HT-29 (cell line): ENCODE results near the gene RPL19. TPM values are rescaled to one million over a fixed set of nuclear protein-coding genes. Genes with fewer than 3 reads are reported as not detected.
"Not testable (repeated sequence)": the region's sequence is repeated elsewhere in the genome, so short reads cannot be mapped to it uniquely, and the experiment has no call there.

ENCODE experiments used
- DNase-seq: peaks from one replicate; pipeline ENCODE4 v3.0.0-alpha.2; 2015; ENCODE audit warnings: low spot score
- total RNA-seq: library from RNA; depleted of rRNA; stranded (reverse); fragments of >200 nt; shearing (Covaris generic); gene quantifications from 2 replicates; pipeline ENCODE4 v1.2.3, GENCODE V29; 2014; rRNA removed

Gene RPL19
- total RNA-seq, result 2,436 and 2,711 TPM in 2 replicates

GRCh38 chr17:39200070-39200879 lies at the start of gene RPL19:
Gene RPL19 (plus strand): TSS chr17:39200283. CDS start chr17:39200345, 62 bp downstream.
- DNase-seq, result peak; percentile 37

GRCh38 chr17:39150795-39151149 lies 49.3 kb upstream of the RPL19 start:
- no peak for DNase-seq

- no peak for DNase-seq
Measured at GRCh38 chr17:39151150-39151942, 48.7 kb upstream of the RPL19 start, which contains the start of gene PLXDC1. Gene PLXDC1 (minus strand): TSS chr17:39151637. CDS start chr17:39151437, 200 bp downstream.

- no peak for DNase-seq
Measured at GRCh38 chr17:39151943-39152818, 47.9 kb upstream of the RPL19 start.

GRCh38 chr17:39153599-39154051 lies 46.5 kb upstream of the RPL19 start:
- peak; percentile 94 for DNase-seq

GRCh38 chr17:39155654-39156053 lies 44.4 kb upstream of the RPL19 start:
- DNase-seq, result no peak

GRCh38 chr17:39156491-39156890 lies 43.6 kb upstream of the RPL19 start:
- no peak for DNase-seq

GRCh38 chr17:39158623-39159022 lies 41.5 kb upstream of the RPL19 start:
- no peak for DNase-seq

- DNase-seq, result no peak
Measured at GRCh38 chr17:39161962-39162361, 38.1 kb upstream of the RPL19 start.

- DNase-seq, result peak; percentile 79
Measured at GRCh38 chr17:39164675-39165143, 35.4 kb upstream of the RPL19 start.

GRCh38 chr17:39165178-39165840 lies 34.8 kb upstream of the RPL19 start:
- no peak for DNase-seq

- no peak for DNase-seq
Measured at GRCh38 chr17:39165841-39166349, 34.2 kb upstream of the RPL19 start, which contains the start of gene ARL5C. Gene ARL5C (minus strand): TSS chr17:39166161. CDS start chr17:39165760, 401 bp downstream.

GRCh38 chr17:39166437-39167335 lies 33.4 kb upstream of the RPL19 start:
- DNase-seq, result no peak

- no peak for DNase-seq
Measured at GRCh38 chr17:39167476-39167875, 32.6 kb upstream of the RPL19 start.

- DNase-seq, result not testable (repeated sequence)
Measured at GRCh38 chr17:39168503-39168902, 31.6 kb upstream of the RPL19 start.

- DNase-seq, result no peak
Measured at GRCh38 chr17:39169101-39169500, 31.0 kb upstream of the RPL19 start.

GRCh38 chr17:39169518-39169917 lies 30.6 kb upstream of the RPL19 start:
- DNase-seq, result no peak

- no peak for DNase-seq
Measured at GRCh38 chr17:39170109-39170508, 30.0 kb upstream of the RPL19 start.

- no peak for DNase-seq
Measured at GRCh38 chr17:39170558-39170957, 29.5 kb upstream of the RPL19 start.
